Gastroesophageal sphincter (tissue), 3 donors: ENCODE measurements around the gene EHMT1.

Source experiments
- POLR2A ChIP-seq, 2 donors: fragments of 450-650 bp; IDR thresholded peaks; one replicate each; pipeline ENCODE4 v1.6.1; 2017; ENCODE audit warnings: antibody characterized with exemption in 2 of 2, mild to moderate bottlenecking in 2 of 2, moderate library complexity in 1 of 2
- TF ChIP-seq, protein P1 (sequence below), 4 experiments: fragments of 200-600 bp in 2 of 4; fragments of 450-650 bp in 2 of 4; sonication (generic) in 1 of 4; IDR thresholded peaks; one replicate each; pipeline ENCODE4 v1.5.1; 2017 to 2019; ENCODE audit warnings: antibody characterized with exemption in 4 of 4, mild to moderate bottlenecking in 2 of 4, moderate library complexity in 2 of 4

DNA sequence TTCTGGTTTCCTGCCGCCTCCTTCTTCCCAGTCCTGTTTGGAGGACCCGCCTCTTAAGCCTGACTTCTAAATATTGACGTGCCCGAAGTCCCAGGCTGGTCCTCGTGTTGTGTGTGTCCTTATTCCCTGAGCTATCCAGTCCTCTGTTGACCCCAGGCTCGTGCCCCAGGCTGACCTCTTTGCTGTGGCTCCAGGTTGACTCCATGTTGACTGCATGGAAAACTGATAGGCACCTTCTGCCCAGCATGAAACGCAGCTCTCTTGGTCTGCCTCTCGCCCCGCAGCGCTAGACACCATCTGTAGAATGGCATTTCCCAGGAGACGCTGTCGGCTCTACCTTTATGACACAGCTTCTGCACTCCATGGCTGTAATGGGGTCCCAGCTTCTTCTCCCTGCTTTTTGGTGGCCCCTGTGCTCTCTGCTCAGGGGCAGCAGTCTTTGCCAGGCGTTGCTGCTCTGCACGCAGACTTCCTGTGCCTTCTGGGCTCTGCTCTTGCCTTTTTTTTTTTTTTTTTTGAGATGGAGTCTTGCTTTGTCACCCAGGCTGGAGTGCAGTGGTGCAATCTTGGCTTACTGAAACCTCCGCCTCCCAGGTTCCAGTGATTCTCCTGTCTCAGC lies 28.4 kb downstream of the EHMT1 start:
- no peak for TF ChIP-seq POLR2A (IDR thresholded peaks at IDR 0.05)
- TF ChIP-seq, protein P1, sequence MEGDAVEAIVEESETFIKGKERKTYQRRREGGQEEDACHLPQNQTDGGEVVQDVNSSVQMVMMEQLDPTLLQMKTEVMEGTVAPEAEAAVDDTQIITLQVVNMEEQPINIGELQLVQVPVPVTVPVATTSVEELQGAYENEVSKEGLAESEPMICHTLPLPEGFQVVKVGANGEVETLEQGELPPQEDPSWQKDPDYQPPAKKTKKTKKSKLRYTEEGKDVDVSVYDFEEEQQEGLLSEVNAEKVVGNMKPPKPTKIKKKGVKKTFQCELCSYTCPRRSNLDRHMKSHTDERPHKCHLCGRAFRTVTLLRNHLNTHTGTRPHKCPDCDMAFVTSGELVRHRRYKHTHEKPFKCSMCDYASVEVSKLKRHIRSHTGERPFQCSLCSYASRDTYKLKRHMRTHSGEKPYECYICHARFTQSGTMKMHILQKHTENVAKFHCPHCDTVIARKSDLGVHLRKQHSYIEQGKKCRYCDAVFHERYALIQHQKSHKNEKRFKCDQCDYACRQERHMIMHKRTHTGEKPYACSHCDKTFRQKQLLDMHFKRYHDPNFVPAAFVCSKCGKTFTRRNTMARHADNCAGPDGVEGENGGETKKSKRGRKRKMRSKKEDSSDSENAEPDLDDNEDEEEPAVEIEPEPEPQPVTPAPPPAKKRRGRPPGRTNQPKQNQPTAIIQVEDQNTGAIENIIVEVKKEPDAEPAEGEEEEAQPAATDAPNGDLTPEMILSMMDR (IDR thresholded peaks at IDR 0.05), result no peak
